ENCODE data around the gene LRRFIP1. TPM values are rescaled to one million over a fixed set of nuclear protein-coding genes. Genes with fewer than 3 reads are reported as not detected.

Gene LRRFIP1
- total and polyA plus RNA-seq, 2 donors, result 77.5 to 120 TPM

DNA sequence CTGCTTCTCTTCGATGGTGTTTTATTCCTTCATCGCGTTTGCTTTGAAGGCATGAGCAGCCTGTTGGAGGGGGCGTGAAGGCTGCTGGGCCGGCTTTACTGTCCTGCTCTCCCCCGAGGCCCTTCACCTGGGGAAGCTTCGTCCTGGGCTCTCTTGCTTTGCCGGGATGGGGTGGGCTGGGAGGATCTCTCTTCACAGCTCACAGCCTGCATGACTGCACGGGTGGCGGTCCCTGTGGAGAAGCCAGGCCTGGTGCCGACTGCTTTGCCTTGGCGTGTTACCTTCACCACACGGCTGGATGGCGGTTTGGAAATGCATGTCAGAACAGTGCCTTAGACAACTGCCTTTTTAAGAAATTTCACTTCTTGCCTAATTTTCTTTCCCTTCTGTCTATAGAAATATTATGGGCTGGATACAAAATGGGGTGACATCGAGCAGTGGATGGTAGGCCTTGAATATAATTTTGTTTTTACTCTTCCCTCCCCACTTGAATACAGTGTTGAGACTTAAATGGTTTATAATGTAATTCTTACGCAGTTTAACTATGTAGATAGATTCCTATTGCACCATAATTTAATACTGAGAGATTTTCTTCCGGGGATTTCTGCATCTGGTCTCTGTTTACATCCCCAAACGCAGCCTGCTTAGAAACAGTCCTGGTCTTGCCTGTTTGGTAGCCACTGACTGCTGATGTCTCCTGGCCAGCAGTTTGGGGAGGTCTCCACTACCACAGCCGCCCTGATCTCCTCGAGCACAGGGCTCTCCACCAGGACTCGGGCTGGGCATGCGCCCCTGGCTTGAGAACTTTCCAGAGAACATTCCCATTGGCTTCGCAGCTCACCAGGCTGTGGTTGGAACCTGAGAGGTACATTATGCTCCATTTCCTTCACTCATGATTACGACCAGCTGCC, 90.2 kb downstream of the LRRFIP1 start:
- no peaks in the 10 kb centered on the region for H3K36me3 ChIP-seq (ENCODE audit: insufficient read depth)
- no peak overlapping the region for H3K27ac ChIP-seq (ENCODE audit: low read depth)
- 81% methylated on average over 24 of the region's 24 CpGs for WGBS
- DNase-seq (ENCODE audit: extremely low spot score), result no peak
- no peaks in the 10 kb centered on the region for H3K4me1 ChIP-seq (ENCODE audit: insufficient read depth)
- no peak overlapping the region for H3K4me3 ChIP-seq (ENCODE audit: low read depth, low read length)

GRCh38 chr2:237718277-237718634, 90.9 kb downstream of the LRRFIP1 start:
- no peak for DNase-seq (ENCODE audit: extremely low spot score)

DNA sequence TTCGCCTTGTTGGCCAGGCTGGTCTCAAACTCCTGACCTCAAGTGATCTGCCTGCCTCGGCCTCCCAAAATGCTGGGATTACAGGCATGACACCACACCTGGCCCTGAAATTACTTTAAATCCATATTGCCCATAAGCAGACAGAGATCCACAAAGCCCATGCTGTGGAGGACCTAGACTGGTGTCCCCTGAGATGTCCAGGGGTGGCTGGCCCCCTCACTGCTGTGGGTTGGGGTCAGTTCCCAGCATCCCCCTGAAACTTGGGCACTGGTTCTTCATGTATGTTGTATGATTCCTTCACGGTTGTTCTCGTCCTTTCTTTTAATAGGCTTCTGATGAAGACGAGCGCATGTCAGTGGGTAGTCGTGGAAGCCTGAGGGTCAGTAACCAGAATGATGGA, 93.1 kb downstream of the LRRFIP1 start:
- no peak for DNase-seq (ENCODE audit: extremely low spot score)
- Histone ChIP-seq H3K4me1 (ENCODE audit: insufficient read depth) (no peaks in the 10 kb centered on the region), H3K27ac (ENCODE audit: low read depth) (no peak overlapping the region)

More at GRCh38 chr2:237718277-237718634, 90.9 kb downstream of the LRRFIP1 start:
- Histone ChIP-seq H3K4me3 (ENCODE audit: low read depth, low read length) (no peak overlapping the region), H3K4me1 (ENCODE audit: insufficient read depth) (no peaks in the 10 kb centered on the region), H3K27ac (ENCODE audit: low read depth) (no peak overlapping the region), H3K36me3 (ENCODE audit: insufficient read depth) (no peaks in the 10 kb centered on the region)
- WGBS, result 83% methylated on average over 9 of the region's 9 CpGs

DNA sequence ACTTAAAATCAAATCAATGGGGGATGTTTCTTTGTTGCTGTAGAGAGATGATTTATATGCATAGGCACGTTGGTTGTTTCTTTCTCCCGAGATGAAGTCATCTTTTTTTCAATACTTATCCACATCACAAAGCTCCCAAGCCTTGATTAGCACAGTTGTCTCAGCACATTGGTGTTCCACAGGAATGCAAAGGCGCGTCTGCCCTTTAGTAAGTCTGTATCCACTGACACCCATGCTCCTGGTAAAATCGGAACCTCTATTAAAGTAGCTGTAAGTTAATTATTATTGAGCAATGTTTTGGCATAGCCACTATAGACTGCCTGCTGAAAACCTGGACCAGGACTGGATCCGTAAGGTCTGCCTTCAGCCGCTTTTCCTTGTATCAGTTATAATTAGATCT, 93.6 kb downstream of the LRRFIP1 start:
- no peak for DNase-seq (ENCODE audit: extremely low spot score)
- H3K27ac ChIP-seq (ENCODE audit: low read depth), result no peak overlapping the region

More for the DNA sequence above, 93.1 kb downstream of the LRRFIP1 start:
- no peaks in the 10 kb centered on the region for H3K36me3 ChIP-seq (ENCODE audit: insufficient read depth)
- H3K4me3 ChIP-seq (ENCODE audit: low read depth, low read length), result no peak overlapping the region
- 98% methylated on average over 7 of the region's 7 CpGs for WGBS

DNA sequence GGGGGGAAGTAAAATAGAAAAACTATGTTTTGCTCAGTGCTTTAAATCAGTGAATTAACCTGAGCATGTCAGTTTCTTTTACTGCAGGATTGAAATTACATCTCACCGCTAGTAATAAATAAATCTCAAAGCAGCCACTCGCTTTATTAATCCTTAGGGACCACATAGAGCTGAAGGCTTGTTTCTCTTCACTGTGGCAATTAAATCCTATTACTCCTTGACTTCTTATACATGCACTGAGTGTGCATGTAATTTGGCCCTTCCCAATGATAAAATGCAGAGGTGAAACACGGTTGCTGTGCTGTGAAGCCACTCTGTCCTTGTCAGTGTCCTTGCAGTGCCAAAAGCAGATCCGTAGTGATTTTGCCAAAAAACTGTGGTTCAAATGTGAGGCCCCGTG, 94.1 kb downstream of the LRRFIP1 start:
- Histone ChIP-seq H3K36me3 (ENCODE audit: insufficient read depth) (no peaks in the 10 kb centered on the region), H3K27ac (ENCODE audit: low read depth) (no peak overlapping the region), H3K4me3 (ENCODE audit: low read depth, low read length) (no peak overlapping the region), H3K4me1 (ENCODE audit: insufficient read depth) (no peaks in the 10 kb centered on the region)
- no peak for DNase-seq (ENCODE audit: extremely low spot score)
- 72% methylated on average over 5 of the region's 5 CpGs for WGBS

More for the DNA sequence above, 93.6 kb downstream of the LRRFIP1 start:
- WGBS, result 74% methylated on average over 7 of the region's 7 CpGs
- H3K4me3 ChIP-seq (ENCODE audit: low read depth, low read length), result no peak overlapping the region
- no peaks in the 10 kb centered on the region for H3K4me1 ChIP-seq (ENCODE audit: insufficient read depth)
- H3K36me3 ChIP-seq (ENCODE audit: insufficient read depth), result no peaks in the 10 kb centered on the region

- Histone ChIP-seq H3K4me3 (ENCODE audit: low read depth, low read length) (no peak overlapping the region), H3K4me1 (ENCODE audit: insufficient read depth) (no peaks in the 10 kb centered on the region), H3K27ac (ENCODE audit: low read depth) (no peak overlapping the region), H3K36me3 (ENCODE audit: insufficient read depth) (no peaks in the 10 kb centered on the region)
- DNase-seq (ENCODE audit: extremely low spot score), result no peak
- WGBS, result 94% methylated on average over 7 of the region's 7 CpGs
Observed at GRCh38 chr2:237722616-237723015, 95.2 kb downstream of the LRRFIP1 start.

DNA sequence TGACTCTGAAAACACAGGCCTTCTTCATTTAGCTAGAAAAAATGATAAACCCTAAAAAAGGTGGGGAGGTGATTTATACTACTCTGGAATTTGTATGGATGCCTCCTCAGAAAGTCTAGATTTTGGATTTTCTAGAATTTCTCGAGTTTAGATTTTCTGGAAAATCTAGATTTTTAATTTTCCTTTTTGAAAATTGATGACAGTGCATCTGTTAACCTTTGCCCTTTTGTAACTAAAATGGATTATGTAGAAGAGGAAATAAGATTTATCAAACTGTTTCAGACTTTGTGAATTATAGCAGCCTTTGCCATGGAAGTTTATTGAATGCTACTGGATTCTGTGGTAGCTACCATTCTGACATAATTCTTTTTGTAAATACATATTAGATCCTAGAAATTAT, 95.6 kb downstream of the LRRFIP1 start:
- Histone ChIP-seq H3K4me3 (ENCODE audit: low read depth, low read length) (no peak overlapping the region), H3K36me3 (ENCODE audit: insufficient read depth) (no peaks in the 10 kb centered on the region), H3K27ac (ENCODE audit: low read depth) (no peak overlapping the region), H3K4me1 (ENCODE audit: insufficient read depth) (no peaks in the 10 kb centered on the region)
- DNase-seq (ENCODE audit: extremely low spot score), result no peak
- 93% methylated on average over 1 of the region's 1 CpG for WGBS

- no peak for DNase-seq (ENCODE audit: extremely low spot score)
Observed at GRCh38 chr2:237723602-237724001, 96.2 kb downstream of the LRRFIP1 start.

DNA sequence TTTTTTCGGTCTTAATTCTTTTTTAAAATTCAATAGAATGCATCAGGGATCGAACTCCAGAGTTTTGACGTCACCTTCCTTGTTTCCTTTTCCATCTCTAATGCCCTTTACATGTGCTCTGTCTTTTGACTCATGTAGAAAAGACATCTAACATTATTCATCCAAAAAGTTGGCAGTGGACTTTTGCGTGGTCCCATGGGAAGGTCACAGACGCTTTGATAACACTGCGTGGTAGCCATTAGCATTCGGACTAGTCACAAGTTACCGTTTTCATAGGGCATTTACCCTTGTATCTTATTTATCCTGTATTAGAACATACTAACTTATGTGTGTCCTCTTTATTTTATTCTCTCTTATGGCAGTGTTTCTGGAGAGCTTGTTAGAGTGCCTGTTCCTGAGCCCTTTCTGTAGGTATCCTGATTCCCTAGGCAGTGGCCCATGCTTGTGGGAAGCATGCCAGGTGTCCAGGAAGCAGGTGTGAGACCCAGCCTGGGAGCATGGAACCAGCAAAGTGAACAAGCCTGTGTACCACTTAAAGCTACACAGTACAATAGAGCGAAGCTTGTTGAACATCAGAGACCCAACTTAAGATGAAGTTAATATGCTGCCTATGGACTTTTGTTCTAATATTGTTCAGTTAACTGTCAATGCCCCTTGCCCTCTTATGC, 97.6 kb downstream of the LRRFIP1 start:
- Histone ChIP-seq H3K36me3 (ENCODE audit: insufficient read depth) (no peaks in the 10 kb centered on the region), H3K4me3 (ENCODE audit: low read depth, low read length) (no peak overlapping the region), H3K27ac (ENCODE audit: low read depth) (no peak overlapping the region), H3K4me1 (ENCODE audit: insufficient read depth) (peaks cover 2% of the 10 kb centered on the region)
- 89% methylated on average over 9 of the region's 9 CpGs for WGBS
- DNase-seq (ENCODE audit: extremely low spot score), result no peak

More at GRCh38 chr2:237723602-237724001, 96.2 kb downstream of the LRRFIP1 start:
- Histone ChIP-seq H3K4me3 (ENCODE audit: low read depth, low read length) (no peak overlapping the region), H3K36me3 (ENCODE audit: insufficient read depth) (no peaks in the 10 kb centered on the region), H3K27ac (ENCODE audit: low read depth) (no peak overlapping the region), H3K4me1 (ENCODE audit: insufficient read depth) (no peaks in the 10 kb centered on the region)
- 55% methylated on average over 3 of the region's 3 CpGs for WGBS

DNA sequence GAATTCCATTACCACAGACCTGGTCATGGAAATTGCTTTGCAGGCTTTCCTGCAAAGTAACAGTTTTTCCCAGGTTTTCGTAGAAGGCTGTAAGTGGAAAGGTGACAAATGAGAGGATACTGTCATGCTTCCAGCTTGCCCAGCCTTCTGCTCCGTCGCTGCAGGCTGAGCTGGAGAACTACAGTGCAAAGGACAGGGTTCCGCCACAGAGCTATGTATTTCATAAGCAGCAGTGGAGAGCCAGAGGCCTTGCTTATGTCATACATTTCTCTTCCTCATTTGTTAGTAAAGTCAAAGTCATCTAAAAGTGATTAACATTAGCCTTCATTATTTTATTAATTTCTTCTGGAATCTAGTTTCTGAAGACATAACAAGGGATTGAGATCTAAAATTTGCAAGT, 98.3 kb downstream of the LRRFIP1 start:
- peaks cover 5% of the 10 kb centered on the region for H3K4me1 ChIP-seq (ENCODE audit: insufficient read depth)
- DNase-seq (ENCODE audit: extremely low spot score), result no peak
- no peak overlapping the region for H3K4me3 ChIP-seq (ENCODE audit: low read depth, low read length)
- no peak overlapping the region for H3K27ac ChIP-seq (ENCODE audit: low read depth)
- 89% methylated on average over 4 of the region's 4 CpGs for WGBS
- no peaks in the 10 kb centered on the region for H3K36me3 ChIP-seq (ENCODE audit: insufficient read depth)

GRCh38 chr2:237726401-237726830, 99.0 kb downstream of the LRRFIP1 start:
- Histone ChIP-seq H3K27ac (ENCODE audit: low read depth) (no peak overlapping the region), H3K4me3 (ENCODE audit: low read depth, low read length) (no peak overlapping the region), H3K36me3 (ENCODE audit: insufficient read depth) (no peaks in the 10 kb centered on the region), H3K4me1 (ENCODE audit: insufficient read depth) (peaks cover 6% of the 10 kb centered on the region)
- WGBS, result 28% methylated on average over 7 of the region's 7 CpGs
- no peak for DNase-seq (ENCODE audit: extremely low spot score)

DNA sequence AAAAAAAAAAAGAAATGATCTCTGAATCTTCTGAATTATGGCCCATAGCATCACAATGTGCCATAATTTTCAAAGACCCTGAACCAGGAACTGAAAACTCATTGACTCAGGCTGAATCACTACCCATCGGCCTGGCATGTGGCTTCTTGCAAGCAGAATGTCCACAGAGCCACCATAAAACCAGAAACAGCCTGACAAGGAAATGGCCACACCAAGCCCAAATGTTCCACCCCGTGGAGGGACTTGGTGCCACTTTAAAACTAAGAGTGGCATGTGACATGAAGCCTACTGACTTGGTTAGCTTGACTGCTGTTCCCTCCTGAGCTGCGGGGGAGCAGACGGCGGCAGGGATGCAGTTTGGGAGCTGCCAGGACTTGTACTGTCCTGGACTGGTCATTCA, 100.0 kb downstream of the LRRFIP1 start:
- no peaks in the 10 kb centered on the region for H3K36me3 ChIP-seq (ENCODE audit: insufficient read depth)
- H3K4me3 ChIP-seq (ENCODE audit: low read depth, low read length), result no peak overlapping the region
- H3K4me1 ChIP-seq (ENCODE audit: insufficient read depth), result peaks cover 6% of the 10 kb centered on the region
- 87% methylated on average over 5 of the region's 5 CpGs for WGBS
- H3K27ac ChIP-seq (ENCODE audit: low read depth), result no peak overlapping the region
- no peak for DNase-seq (ENCODE audit: extremely low spot score)

DNA sequence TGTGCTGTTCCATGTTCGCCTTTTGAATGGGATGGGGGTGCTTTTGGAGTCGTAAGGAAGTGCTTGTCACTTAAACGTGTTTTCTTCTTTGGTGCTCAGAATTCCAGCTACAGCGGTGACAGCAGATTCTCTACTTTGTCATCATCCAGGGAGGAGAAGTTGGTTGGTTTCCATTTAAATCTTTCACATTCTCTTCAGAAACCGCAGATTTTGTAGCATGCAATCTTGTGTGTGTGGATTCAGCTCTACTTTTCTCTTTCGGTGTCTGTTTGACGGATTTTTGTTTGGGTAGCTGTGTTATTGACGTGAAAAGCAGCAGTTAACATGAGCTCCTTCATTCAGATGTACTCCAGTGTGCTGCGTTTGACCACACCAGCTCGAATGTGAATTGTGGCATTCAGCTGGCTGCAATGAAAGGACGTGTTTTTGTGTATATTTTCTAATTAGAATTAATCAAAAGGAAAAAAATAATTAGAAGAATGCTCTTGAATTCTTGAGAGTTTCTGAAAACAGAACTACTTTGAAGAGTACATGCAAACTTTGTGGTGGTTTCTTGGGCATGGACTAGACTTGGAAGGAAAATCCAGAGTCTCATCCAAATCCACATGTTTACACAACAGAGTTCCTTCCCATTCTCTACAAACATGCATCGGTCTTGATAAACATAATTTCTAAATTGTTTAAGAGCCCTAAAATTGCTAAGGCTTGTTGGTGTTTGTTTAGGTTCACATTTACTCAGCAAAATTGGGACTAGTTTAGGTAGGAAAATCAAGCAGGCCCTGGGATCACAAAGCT, 102.5 kb downstream of the LRRFIP1 start:
- peak overlapping the region; percentile 20 for H3K4me3 ChIP-seq (ENCODE audit: low read depth, low read length)
- no peak overlapping the region for H3K27ac ChIP-seq (ENCODE audit: low read depth)
- WGBS, result 71% methylated on average over 12 of the region's 12 CpGs
- DNase-seq (ENCODE audit: extremely low spot score), result no peak
- H3K4me1 ChIP-seq (ENCODE audit: insufficient read depth), result peaks cover 6% of the 10 kb centered on the region
- no peaks in the 10 kb centered on the region for H3K36me3 ChIP-seq (ENCODE audit: insufficient read depth)
